Activated T-helper 9 cell treated with anti-CD3 and anti-CD28 coated beads, Interleukin-2, amount 50 U/mL, for 16 hours (primary cell): Measurements from ENCODE around the gene GRM1.

Experiments
- DNase-seq: peaks from one replicate; pipeline ENCODE4 v3.0.0-alpha.2; 2020; ENCODE audit warnings: low read depth

The GRM1 gene

DNA sequence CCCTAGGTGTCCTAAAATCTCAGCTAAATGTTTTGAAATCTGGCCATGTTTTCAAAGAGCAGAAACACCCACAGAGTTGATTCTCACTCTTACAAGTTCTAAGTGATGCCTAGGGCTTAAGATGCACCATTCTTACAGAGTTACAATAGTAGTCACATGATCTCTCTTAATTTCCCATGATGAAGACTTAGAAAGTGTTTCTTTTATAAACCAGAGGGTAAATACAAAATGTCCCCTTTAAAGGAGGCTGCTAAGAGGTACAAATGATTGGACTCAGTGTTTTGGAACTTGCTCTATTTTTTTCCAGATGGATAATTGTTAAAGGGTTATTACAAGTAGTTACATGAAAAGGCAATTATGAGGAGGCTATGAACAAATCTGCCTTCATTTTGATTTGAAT lies 244.6 kb downstream of the GRM1 start:
- DNase-seq, result no peak

DNA sequence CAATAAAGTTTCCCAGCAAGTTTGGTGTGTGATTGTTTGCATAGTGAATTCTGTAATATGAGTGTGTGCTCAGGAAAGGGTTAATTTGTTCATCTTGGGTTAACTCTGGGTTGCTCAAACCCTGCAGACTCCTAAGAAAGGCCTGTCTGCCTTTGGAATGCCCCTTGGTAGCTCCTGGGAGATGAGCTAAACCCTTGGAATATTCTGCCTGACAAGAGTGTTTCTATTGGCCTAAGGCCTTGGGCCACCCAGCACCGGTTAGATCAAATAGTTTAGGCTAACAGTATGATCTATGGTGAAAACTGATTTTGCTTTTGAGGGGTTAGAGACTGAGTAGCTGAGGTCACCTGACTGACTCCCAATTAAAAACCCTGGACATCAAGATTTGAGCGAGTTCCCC lies 248.3 kb downstream of the GRM1 start:
- no peak for DNase-seq

DNA sequence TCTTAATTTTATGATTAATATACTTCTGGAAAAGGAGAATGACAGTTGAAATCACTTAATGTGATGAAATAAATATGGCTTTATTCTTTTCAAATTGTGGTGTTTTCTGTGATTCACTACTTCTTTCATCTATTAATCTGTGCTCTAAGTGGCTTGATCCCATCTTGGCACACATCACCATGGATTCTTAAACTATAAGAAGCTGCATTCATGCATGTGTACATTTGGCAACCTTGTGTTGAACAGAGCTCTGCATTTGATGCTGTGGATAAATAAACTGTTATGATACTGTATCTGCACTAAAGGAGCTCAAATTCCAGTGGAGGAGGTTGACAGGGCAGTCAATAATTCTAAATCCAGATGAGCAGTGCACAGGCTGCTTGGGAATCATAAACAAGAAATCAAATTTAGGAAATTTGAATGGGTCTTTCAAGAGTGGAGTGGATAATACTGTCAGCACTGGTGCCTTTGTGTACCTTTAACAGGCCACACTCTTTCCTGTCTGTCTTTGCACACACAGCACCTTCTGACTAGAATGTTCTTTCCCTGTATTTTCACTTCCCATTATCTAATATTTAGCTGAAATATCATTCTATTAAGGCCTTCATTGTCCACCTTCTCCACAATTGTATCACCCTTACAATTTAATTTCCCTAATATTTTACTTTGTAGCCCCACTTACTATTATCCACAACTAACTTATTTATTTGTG lies 252.9 kb downstream of the GRM1 start:
- DNase-seq, result no peak

DNA sequence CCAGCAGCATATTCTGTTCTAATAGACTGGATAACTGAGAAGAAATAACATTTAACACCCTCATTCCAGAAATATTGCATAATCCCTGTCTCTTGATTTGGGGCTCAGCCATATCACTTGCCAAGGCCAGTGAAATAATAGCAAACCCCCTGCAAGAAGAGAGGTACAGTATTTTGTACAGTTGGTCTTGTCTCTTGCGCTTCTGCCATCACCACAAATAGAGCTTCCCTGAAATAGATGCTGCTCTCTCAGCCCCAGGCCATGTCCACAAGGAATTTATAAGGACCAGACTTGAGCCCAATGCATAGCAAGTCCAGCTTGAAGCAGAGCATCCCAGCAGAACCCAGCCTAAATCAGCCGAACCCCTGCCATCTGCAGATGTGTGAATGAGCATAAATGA lies 254.0 kb downstream of the GRM1 start:
- no peak for DNase-seq

DNA sequence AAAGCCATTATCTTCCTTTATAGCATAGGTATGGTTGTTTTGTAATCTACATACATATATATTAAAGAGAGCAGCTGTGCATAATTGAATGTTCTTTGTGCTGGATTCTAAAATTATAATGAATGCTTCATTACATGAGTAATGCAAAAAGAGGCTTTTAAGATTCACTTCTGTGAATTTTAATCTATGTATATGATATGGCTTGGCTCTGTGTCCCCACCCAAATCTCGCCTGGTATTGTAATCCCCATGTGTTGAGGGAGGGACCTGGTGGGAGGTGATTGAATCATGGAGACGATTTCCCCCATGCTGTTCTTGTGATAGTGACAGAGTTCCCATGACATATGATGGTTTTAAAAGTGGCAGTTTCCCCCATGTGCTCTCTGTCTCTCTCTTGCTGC lies 255.4 kb downstream of the GRM1 start:
- no peak for DNase-seq

DNA sequence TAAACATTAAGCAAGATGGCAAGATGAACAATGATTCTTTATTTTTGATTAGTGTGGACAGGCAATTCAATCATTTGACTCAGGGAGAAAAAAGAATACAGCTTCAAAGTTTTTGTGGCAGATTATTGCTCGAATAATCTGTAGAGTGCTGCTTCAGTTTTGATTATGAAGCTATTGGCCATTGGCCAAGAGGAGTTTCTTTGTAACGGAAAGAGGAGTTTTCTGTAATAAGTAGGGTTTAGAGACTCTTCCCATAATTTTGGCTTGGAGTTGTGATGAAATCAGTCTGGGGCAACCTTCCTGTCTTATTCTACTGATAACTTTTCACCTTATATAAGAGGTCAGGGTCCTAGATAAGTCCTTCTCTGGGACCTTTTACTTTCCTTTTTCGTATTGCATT lies 258.1 kb downstream of the GRM1 start:
- DNase-seq, result no peak

DNA sequence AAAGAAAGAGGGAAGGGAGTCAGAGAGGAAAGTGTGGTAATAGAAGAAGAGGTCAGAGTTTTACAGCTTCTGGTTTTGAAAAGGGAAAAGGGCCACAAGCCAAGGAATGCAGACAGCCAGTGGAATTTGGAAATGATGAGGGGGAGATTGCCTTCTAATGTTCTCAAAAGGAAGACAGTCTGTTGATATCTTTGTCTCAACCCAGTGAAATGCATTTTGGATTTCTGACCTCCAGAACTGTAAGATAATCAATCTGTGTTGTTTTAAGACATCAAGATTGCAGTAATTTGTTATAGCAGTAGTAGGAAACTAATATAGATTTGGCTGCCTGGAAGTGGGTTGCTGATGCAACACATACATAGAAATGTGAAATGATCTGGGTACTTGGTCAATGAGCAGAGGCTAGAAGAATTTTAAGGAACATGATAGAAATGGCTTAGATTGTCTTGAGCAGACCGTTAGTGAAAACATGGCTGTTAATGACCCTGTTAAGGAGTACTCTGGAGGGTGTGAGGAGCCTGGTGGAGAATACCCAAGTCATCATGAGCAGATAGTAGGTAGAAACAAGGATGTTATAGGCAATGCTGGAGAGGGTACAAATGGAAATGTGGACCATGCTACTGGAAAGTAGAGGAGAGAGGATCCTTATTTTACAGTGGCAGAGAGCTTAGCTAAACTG lies 259.0 kb downstream of the GRM1 start:
- DNase-seq, result no peak

DNA sequence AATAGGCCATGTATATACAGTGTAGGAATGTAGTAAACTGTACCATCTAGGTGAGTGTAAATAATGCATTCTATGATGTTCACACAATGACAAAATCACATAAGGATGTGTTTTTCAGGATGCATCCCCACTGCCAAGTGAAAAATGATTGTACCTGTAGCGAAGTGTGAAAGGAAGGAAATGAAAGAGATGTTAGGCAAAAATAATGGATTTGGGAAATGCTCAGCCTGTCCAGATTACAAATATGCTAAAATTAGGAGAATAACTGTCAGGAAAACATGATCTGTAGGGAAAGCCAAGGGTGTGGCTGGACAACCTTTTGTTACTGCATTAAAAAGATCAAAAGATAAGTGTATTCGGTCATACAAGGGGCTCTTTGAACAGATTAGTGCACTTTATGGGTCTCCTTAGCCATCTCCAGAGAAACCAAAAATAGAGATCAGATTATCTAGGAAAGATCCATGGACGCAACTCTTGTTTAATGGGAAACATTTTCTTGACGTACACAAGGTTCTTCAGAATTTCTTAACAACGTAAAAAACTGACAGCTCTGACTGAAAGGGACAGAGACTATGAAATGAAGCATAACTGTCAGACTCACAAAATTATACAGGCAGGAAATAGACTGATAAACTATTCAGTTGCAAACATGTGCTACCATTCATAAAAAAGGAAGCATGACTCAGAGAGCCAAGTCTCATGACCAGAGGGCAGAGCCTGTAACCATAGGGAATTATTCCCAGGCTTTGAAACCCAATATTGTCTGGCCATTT lies 261.1 kb downstream of the GRM1 start:
- DNase-seq, result no peak

DNA sequence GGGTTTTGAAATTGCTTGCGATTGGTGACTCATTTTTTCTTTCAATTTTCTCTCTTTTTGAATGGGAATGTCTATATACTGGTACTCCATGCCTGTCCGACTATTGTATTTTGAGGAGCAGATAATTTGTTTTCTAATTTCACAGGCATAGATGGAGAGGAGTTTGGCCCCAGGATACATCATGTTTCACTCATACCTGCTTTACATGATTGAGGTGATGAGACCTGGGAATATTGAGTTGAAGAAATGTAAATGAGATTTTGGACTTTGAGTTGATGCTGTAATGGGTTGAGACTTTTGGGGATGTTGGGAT lies 261.7 kb downstream of the GRM1 start:
- DNase-seq, result no peak

DNA sequence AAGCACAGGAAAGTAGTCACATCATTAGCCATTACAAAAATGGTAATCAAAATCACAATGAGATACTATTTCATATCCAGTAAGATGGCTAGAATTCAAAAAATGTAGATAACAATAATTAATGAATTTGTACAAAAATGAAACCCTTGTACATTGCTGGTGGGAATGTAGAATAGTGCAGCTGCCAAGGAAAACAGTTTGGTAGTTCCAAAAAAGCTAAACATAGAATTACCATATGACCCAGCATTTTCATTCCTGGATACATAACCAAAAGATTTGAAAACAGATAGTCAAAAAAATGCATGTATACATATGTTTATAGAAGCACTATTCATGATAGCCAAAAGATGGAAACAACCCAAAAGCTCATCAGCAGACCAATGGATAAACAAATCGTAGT lies 263.6 kb downstream of the GRM1 start:
- DNase-seq, result no peak

DNA sequence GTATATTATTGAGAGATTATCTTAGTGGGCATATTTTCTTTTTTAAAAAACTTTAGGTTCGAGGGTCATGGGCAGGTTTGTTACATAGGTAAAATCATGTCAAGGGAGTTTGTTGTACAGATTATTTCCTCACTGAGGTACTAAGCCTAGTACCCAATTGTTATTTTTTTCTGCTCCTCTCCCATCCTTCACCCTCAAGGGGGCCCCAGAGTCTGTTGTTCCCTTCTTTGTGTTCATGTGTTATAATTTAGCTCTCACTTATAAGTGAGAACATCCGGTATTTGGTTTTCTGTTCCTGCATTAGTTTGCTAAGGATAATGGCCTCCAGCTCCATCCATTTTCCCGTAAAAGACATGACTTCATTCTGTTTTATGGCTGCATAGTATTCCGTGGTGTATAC lies 266.8 kb downstream of the GRM1 start:
- no peak for DNase-seq

DNA sequence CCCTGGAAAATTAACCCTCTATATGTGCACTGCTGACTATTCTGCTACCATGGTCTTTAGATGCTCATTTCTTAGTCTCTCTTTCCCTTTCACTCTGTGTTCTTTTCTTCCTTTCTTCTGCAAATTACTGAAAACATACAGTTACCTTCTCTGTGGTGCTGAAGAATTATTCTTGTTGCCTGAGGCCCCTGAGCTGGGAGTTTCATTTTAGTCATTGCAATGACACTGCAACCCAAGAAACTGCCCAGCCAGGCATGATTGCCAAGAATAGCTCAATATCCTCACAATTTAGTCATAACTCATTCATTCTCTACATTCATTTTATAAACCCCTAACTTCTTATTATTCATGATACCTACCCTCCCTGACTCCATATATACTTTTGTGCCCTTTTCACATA lies 269.0 kb downstream of the GRM1 start:
- no peak for DNase-seq

DNA sequence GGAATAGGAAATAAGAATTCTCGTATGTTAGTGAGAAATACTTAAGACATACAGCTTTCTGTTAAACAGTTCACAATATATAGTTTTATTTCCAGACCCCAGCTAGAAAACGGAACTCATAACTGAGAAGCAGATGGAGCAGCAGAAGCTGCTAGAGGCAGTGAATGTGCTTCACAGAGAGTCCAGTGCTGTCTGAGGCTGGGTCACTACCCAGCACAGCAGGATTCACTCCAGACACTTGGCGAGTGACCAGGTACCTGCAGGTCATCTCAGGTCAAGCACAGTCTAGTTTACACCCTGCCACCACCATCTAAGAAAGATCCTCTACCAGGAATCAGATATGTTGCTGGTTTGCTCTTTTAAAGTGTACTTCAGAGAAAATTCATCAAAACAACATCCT lies 271.7 kb downstream of the GRM1 start:
- DNase-seq, result no peak

DNA sequence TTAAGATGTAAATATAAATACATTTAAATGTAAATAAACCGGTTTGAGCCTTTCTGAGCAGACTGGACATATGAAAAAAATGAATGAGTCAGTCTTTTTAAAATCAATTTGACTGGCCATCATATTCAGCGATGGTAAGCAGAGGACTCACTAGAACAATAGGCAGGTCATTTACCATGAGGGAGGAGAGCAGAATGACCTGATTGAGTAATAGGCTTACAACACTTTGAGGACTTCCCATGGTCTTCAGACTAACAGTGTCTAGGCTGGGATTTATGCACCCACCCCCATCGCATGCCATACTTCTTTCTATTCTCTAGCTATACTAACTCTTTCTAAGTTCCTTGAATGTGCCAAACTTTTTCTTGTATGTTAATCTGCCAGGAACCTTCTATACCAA lies 272.9 kb downstream of the GRM1 start:
- DNase-seq, result no peak

DNA sequence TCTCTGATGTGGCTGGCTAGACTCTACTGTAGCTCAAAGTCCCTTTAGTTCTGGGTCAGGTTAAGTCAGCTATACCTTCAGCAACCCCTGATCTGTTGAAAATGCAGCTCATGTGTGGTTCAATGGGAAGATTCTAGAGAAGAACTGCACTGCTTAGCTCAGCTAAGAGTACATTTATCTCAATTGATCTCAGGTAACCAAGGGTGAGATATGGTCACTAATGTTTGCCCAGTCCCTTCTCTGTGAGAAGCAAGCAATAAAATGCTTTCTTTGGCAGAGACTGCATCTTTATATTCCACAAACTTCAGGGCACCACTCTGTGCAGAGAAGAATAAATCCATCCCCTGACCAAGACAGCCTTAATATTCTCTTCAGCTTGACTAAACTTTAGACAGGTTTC lies 274.1 kb downstream of the GRM1 start:
- DNase-seq, result no peak

DNA sequence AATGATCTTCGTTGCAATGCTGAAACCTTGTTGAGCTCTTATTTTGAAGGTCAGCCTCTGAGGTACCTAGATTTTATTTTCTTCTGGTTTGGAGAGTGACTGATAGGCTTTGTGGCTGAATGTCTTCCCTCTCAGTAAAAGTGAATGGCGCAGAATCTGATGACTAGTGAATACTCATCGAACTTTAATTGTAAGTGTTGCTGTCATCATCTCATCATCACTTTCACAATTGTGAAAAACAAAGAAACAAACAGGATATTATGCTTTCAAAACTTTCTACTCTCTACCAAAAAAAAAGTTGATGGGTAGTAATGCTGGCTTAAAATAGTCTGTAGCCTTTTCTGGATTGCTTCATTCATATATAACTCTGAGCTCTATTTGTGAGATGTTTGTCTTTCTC lies 275.3 kb downstream of the GRM1 start:
- no peak for DNase-seq

DNA sequence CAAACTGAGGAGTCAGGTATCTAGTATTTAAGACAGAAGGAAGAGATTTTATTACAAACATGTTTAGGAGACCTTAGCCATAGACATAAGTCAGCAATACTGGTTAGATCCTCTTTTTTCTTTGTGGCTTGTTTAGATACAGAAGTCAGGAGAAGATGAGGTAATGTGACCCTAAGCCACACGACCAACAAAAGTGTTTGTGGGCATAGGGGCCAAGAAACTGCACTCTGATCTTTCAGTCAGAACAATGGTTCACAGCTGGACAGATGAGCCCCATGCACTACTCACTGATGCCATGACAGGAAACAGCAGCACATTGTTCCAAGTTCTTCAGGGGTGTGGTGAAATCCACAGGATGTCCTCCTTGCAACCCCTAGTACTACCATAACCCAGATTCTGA lies 276.2 kb downstream of the GRM1 start:
- no peak for DNase-seq

DNA sequence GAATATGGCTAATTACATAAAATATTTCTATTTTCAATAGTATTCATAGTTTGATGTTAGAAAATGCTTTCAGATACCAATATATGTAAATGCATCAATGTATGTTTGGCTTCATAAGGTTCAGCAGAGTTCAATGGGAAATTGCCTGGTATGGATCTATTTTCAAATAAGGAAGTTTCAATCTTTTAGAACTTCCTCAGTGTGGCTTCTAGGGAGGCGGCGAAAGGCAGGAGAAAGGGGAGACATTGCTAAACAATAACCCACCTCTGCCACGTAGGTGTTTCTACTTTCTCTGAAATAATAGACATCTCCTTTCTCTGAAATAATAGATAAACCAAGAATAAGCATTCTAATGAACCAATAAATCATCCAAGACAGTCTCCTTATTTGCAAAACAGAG lies 277.1 kb downstream of the GRM1 start:
- no peak for DNase-seq

DNA sequence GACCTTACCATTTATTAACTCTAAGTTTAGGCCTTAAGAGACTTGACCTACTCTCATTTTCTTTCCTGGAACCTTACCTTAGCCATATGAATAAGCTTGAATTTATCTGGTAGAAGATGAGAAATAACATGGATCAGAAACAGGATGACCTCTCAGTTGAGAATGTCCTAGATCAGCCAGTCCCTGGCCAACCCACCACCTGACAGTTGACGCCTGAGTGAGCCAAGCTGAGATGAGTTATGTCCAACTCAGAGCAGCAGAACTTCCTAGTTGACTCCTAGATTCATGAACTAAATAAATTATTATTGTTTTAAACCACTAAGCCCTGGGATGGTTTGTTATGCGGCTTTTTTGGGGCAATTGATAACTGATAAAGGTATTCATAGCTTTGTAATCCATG lies 281.8 kb downstream of the GRM1 start:
- DNase-seq, result no peak

DNA sequence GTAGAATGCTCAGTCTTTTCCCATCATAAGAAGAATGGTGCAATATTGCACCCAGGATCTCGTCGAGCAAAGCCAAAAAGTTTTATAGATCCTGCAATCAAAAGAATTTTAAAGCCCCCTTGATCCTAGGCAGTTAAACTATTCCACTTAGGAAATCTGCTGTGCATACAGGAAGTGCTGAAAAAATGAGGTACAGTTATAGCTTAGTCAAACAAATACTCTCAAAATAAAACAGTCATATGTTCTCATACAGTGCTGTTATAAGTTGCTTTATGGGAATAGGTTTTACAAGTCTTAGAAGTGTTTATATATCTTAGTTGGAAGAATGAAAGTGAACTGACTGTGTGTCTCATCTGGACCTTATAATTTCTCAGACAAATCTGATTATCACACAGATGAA lies 282.2 kb downstream of the GRM1 start:
- no peak for DNase-seq

DNA sequence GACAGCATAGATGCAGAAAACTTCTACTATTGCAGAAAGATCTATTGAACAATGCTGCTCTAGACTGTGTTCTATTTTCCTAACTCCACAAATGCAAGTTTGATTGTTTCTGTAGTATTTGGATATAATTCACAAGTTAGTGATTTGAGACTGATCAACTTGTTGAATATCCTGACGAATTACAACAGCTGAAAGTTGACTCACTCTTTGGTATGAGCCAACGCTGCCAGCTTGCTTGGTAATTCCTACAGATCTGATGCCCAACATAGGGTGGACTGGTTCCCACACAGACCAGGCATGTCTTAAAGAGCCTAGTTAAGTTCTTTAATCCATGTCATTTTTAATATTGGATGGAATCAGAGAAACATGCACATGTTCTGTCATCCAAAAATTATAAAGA lies 283.7 kb downstream of the GRM1 start:
- no peak for DNase-seq

DNA sequence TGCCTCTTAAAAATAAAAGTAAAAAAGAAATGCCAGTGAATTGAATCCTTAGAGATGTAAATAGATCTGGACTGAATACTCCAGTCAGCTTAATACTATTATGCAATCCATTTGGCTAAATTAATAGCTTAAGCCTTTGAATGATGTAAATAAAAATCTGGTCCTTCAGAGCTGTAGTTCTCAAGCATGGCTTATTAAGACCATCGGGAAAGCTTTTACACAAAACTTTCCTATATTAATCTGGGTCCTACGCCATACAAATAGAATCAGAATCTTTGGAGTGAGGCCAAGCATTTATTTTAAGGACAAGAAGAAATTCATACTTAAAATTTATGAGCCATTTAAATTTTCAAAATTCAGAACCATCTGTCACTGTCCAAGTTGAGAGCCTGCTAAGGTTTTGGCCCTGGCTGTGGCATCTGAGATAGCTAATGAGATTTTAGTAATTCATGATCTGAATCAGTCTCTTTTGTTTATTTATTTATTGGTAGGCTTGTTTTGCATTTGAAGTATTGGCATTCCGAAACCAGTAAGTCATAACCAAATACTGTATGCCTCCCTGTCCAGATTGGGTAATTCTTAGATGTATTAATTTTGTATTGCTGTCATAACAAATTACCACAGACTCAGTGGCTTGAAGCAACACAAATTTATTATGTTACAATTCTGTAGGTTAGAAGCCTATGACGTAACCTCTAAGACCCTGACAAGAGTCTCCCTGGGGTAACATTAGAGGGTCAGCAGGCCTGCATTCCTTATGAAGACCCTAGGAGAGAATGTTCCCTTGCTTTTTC lies 286.7 kb downstream of the GRM1 start:
- DNase-seq, result no peak

DNA sequence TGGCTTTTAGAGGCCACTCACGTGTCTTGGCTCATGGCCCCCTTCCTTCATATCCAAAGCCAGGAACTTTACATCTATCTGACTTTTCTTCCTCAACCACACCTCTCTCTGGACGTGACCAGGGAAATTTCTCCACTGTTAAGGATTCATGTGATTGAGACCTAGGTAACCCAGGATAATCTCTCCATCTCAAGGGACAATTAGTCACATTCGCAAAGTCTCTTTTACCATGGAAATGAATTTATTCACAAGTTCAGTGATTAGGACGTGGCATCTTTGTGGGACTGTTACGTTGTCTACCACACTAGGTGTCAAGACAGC lies 287.3 kb downstream of the GRM1 start:
- DNase-seq, result no peak
